T follicular helper cell (primary cell): Measurements from ENCODE around the gene GRIA4.

Experiments used
- DNase-seq: peaks from one replicate; pipeline ENCODE4 v3.0.0-alpha.2; 2020; ENCODE audit warnings: low read depth

The GRIA4 gene

DNA sequence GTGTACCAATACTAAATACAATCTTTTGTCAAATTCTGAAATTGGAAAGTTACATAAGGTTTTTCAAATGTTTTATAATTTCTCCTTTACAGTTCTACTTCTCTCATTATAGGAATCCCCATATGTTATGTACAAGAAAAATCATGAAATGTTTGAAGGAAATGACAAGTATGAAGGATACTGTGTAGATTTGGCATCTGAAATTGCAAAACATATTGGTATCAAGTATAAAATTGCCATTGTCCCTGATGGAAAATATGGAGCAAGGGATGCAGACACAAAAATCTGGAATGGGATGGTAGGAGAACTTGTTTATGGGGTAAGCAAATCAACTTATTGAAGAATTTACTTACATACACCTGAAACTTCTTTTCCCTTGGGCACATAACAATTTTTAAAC, 308.7 kb downstream of the GRIA4 start:
- no peak for DNase-seq

GRCh38 chr11:105923252-105923651, 313.4 kb downstream of the GRIA4 start:
- no peak for DNase-seq

GRCh38 chr11:105923807-105924206, 313.9 kb downstream of the GRIA4 start:
- no peak for DNase-seq

- no peak for DNase-seq
Measured at GRCh38 chr11:105929084-105929955, 319.4 kb downstream of the GRIA4 start.

DNA sequence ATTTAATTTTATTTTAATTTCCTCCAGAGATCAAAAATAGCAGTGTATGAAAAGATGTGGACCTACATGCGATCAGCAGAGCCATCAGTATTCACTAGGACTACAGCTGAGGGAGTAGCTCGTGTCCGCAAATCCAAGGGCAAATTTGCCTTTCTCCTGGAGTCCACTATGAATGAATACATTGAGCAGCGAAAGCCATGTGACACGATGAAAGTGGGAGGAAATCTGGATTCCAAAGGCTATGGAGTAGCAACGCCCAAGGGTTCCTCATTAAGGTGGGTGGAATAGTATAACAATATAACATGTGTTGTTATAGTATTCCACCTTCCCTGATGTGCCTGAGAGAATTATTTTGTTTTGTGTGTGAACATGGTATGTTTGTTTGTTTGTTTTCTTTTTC, 323.8 kb downstream of the GRIA4 start:
- no peak for DNase-seq

- DNase-seq, result no peak
Measured at GRCh38 chr11:105935791-105936190, 325.9 kb downstream of the GRIA4 start.

DNA sequence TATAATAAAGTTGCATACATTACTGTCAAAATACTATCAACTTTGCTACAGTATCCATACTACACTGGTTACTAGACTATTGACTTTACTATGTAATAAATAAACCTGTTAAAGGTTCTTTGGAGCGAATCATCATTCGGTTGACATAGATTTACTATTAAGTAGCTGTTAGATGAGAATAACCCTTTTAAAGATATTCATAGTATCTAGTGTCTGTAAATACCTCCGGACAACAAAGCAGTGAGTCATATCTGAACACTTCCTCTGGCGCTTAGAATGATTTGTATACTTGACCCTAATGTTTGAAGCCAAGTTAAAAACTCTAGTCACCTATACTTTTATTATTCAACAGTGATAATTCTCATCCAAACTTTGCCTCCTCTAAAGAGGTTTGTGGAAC, 327.5 kb downstream of the GRIA4 start:
- no peak for DNase-seq

DNA sequence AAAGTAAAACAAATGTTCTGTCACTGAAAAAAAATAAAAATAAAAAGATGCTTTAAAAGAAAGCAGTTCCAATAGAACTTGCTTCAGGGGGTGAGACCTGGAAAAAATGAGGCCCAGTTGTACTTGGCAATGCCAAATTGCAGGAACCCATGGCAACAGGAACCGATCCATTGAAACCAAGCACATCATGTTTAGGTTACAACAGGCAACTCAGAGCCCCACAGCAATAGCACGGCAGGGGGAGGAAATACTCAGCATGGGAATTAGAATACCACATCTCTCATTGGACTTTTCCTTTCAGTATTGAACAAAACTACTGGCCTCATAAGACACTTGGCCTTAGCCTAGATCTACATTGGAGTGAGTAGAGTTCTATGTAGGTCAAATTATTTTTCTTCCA, 327.9 kb downstream of the GRIA4 start:
- no peak for DNase-seq

- DNase-seq, result no peak
Measured at GRCh38 chr11:105942921-105943320, 333.0 kb downstream of the GRIA4 start.

DNA sequence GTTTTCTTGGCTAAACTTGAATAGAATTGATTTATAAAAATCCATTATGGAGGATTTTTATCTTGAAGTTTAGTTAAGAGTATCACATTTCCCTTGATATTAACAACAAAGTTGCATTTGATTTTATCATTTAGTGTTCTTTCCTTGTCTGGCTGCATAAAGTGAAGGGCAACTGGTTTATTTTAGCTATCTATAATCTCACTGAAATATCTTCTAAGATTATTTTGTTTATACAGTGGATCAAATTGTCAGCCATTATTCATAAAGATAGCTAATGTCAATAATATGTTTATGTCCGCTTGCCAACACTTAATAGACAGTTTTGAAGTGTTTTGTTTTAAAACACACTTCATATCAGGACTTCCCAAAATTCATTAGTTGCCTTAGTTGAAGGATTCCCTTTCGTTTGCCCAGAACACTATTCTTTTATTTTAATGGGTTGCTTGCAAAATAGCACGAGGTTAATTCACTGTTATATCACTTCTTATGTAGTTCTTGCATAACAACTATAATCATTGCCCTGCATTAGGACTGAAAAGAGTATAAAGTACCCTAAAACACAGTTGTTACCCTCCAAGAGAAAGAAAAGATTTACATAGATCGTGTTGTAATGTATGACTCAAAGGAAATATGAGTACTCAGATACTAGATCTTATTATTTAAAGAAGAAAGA, 339.2 kb downstream of the GRIA4 start:
- no peak for DNase-seq

DNA sequence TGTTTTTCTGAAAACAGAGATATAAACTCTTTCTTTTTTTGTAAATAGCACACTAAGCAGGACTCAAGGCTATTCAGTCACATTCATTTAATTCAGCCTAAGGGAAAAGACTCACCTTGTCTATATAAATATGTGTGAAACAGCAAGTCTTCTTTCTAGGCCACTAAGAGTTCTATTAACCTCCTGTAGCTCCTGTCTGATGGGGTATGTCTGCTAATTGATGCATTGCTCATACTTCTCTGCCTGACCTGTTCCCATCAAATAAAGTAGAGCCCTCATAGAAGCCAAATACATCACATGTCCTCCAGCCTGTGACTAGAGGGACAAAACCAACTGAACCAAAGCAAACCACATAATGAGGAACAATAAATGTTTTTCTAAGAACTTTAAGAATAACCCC, 344.0 kb downstream of the GRIA4 start:
- no peak for DNase-seq

- DNase-seq, result no peak
Measured at GRCh38 chr11:105960252-105961245, 350.7 kb downstream of the GRIA4 start.

DNA sequence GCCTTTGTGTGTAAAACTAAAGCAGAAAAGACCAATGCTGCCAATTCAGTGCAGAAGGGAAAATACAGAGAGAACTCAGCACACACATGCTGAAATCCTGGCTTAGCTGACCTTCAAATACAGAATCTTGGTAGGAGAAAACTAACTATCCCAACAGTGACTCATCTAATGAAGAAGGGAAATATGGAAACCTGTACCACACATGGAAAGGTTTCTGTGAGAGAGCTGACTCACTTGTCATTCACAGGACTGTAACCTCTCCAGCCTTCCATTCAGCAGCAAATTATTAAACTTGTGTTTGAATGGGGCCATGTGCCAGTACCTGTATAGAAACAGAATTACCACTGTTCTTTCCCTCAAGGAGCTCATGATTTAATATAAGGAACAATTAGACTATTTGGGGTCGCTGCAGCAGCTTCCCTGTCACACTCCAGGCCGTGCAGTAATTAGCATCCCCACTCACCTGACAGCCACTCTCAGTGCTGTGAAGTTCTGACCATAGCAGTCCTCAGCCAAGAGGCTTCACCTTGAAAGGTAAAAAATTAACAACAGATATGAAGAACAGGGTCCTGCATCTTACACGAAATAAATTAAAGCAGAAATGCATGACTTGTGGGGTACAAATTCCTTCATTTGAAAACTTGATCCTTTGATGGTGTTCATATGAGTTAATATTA, 358.3 kb downstream of the GRIA4 start:
- no peak for DNase-seq

DNA sequence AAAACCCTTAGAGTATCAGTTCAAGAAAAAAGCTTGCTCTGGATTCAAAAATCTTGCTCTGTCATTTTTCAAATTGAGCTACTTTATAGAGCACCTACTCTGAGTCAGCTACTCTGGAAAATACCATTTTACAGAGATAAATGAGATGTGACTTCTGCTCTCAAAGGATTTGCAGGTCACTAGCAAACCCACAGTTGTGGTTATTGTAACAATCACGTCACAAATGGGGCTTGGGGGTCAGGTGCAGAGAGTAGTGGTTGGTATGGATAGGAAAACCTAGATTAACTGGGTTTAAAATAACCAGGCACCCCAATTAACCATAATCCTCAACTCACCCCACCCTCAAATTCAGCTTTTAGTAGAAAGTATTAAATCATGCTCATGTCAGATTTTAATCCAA, 359.9 kb downstream of the GRIA4 start:
- no peak for DNase-seq

GRCh38 chr11:105975128-105975527, 365.3 kb downstream of the GRIA4 start:
- DNase-seq, result no peak

DNA sequence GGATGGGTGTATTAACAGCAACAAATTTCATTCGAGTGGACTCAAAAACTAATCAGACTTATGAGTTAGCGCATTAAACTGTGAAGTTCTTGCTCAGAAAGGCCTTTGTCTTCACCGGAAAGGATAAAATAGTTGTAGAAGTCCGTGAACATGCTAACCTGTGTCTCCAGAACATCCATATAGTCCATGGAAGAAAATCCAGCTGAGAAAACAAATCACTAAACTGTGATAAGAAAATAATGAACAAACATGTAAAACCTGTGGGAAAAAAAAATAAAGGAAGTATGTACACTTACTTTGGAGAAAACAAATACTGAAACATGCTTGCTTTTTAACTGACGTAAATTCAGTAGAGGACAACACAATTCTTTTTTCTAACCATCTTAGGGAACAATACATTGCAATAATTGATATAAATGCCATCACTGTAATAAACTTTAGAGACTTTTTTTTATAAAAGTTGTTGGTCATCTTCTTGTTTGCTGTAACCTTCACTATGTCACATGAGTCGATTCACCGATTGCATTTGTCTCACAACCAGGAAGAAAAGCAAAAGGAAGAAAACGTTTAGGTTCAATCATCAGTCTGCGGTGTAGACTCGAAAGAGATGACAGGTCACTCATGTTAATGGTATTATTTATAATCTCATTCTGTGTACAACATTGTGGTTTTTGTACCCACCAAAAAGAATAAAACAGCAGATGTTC, 370.3 kb downstream of the GRIA4 start:
- DNase-seq, result no peak

GRCh38 chr11:105986554-105986953, 376.7 kb downstream of the GRIA4 start:
- no peak for DNase-seq

DNA sequence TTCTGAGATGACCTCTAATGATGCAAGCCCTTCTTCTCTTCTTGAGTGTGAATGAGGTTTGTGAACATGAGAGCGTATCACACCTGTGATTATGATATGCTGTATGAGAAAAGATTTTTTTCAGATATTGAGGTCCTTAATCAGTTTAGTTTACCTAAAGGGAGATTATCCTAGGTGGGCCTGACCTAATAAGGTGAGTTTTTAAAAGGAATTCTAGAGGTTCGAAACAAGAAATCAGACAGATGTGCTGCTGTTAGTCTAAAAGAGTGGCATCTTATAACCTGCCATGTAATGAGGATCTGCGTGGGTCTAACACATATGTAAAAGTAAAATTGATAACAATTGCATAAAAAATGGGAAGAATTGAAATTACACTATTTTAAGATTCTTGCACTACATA, 378.3 kb downstream of the GRIA4 start:
- no peak for DNase-seq

DNA sequence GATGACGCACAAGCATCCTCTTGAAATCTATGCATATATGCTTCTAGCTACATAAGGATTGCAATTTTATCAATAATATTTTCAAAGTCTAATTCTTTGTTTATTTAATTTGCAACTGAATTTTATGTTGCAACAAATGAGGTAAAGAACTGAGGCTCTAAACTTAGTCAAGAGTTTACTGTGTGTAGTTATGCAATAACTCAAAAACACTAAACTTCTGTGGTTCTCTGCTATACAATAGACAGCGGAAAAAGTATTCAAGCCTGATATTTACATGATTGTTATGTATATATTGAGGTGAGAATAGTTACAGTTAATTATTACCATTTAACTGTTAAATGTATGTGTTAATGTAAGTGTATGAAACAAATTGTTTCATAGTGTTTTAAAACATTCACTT, 379.3 kb downstream of the GRIA4 start:
- DNase-seq, result no peak

DNA sequence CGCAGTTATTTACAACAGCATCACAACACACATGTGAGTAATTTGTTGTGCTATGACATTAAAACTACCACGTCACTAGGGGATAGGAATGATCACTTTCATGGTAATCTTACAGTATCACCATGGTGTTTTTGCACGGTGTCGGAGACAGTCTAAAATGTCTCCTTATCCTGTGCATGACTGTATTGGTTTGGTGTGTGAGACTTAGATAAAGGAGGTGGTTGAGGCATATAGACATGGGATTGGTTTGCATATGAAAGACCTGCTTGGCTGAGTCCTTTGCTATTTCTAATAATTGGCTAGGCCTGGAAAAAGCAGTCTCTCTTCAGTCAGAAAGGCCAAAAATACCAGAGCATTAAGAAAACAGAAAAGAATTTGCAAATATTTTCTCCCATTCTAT, 382.0 kb downstream of the GRIA4 start:
- DNase-seq, result no peak
